Measurements from ENCODE around the gene BABAM2. TPM values are rescaled to one million over a fixed set of nuclear protein-coding genes. Genes with fewer than 3 reads are reported as not detected.
"Not testable (repeated sequence)": the region's sequence is repeated elsewhere in the genome, so short reads cannot be mapped to it uniquely, and the experiment has no call there.

The BABAM2 gene
- total RNA-seq, 1 experiment from 2014 or later = 37.2 TPM

GRCh38 chr2:28360058-28360717 lies 469.7 kb downstream of the BABAM2 start:
- no peak for DNase-seq (ENCODE audit: low read depth)

- DNase-seq (ENCODE audit: low read depth) = peak; percentile 80
These were observed 470.3 kb downstream of the BABAM2 start for GRCh38 chr2:28360718-28361293.

- no peak for DNase-seq (ENCODE audit: low read depth)
These were observed 471.6 kb downstream of the BABAM2 start for GRCh38 chr2:28361991-28362710.

- DNase-seq (ENCODE audit: low read depth) = no peak
These were observed 472.5 kb downstream of the BABAM2 start for GRCh38 chr2:28362991-28363521.

DNA sequence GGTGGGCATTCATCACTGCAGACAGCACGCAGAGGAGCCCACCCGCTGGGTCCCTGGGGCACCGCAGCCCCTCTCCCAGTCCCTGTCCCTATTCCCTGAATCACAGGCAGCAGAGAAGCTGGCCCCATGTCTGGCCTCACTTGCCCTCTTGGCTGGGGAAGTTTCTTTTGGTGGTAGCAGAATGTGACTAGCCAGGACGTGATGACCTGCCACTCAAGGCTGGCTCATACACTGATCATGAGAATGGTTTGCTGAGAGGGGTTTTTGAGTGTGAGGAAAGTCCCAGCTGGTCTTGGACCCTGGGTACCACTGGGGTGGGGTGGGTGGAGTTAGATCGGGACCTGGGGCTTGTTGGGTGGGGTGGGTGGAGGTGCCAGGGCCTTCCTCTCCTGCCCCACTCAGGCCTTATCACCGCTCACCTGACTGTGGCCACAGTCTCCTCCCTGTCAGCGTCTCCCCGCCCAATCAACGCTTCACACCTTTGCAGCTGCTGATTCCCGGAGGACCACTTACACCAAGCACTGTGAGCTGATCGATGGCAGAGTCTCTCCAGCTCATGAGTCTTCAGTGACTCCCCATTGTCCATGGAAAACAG lies 473.3 kb downstream of the BABAM2 start:
- no peak for DNase-seq (ENCODE audit: low read depth)

GRCh38 chr2:28364610-28365009 lies 474.1 kb downstream of the BABAM2 start:
- DNase-seq (ENCODE audit: low read depth) = no peak

GRCh38 chr2:28365158-28365557 lies 474.6 kb downstream of the BABAM2 start:
- no peak for DNase-seq (ENCODE audit: low read depth)

DNA sequence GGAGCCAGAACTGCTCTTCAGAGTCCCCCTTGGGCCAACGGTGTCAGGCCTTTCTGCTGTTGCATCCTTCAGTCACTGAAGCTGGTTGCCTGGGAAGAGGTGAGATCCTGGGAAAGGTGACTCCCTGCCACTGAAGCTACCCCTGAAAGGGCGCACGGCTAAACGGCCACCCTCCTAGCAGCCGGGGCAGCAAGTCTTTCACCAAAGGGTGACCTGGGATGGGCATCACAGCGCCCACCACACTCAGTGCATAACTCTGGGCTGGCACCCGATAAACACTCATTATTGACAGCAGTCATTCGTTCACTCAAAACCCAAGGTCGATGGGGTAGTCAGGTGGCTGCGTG lies 475.6 kb downstream of the BABAM2 start:
- no peak for DNase-seq (ENCODE audit: low read depth)

DNA sequence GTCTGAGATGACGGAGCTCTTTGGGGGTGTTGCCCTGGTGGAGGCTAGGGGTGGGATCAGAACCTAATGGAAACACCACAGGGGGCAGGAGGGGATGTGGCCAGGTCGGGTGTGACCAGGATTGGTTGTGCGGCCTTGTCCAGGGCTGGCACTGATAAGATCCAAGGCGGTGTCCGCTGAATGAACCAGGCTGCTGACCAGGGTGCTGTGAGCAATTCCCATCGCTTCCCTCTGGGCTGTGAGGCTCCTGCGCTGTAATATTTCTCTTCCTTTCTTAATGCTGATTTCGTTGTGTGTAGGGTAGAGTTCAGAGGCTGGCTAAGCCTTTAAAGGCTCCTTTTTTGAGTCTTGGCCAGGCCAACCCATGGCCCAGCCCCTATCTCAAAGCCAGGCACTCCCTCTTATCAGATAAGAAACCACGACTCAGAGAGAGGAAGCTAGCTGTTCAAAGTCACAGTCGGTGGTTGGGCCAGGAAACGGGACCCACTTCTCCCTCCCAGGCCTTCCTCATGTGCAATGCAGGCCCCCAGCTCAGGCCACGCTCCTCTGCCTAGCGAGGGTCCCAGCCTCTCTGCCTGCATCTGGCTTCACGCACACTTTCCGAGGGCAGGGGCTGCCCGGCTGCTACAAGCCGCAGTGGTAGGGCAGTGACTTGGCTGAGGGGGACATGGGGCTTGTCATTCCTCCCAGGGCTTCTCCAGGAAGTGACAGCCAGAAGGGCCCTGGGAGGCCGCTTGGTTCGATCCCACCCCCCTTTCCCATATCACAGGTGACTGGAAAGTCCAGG lies 476.2 kb downstream of the BABAM2 start:
- DNase-seq (ENCODE audit: low read depth) = peak; percentile 76

GRCh38 chr2:28367667-28368356 lies 477.3 kb downstream of the BABAM2 start:
- DNase-seq (ENCODE audit: low read depth) = no peak

DNA sequence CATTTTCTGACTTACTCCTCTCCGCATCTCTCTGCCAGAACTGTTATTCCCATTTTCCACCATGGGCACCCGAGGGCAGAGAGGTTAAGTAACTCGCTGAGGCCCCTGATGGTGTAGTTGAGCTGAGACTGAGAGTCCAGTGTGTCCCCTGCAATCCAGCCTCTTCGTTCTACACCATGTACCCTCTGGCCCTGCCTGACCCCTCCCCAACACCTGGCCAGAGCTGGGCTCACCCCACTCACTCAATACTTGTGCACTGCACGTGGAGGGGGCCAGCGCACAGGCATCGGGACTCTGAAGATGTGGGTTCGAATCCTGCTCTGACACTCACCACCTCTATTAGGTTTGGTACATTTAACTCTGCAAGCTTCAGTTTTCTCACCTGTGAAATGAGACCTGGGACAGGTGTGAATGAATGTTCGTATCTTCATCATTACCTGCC lies 477.8 kb downstream of the BABAM2 start:
- no peak for DNase-seq (ENCODE audit: low read depth)

- no peak for DNase-seq (ENCODE audit: low read depth)
These were observed 478.8 kb downstream of the BABAM2 start for GRCh38 chr2:28369358-28369757.

- DNase-seq (ENCODE audit: low read depth) = no peak
These were observed 479.8 kb downstream of the BABAM2 start for GRCh38 chr2:28370354-28370753.

DNA sequence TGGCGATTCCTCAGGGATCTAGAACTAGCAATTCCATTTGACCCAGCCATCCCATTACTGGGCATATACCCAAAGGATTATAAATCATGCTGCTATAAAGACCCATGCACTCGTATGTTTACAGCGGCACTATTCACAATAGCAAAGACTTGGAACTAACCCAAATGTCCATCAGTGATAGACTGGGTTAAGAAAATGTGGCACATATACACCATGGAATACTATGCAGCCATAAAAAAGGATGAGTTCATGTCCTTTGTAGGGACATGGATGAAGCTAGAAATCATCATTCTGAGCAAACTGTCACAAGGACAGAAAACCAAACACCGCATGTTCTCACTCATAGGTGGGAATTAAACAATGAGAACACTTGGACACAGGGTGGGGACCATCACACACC lies 481.2 kb downstream of the BABAM2 start:
- not testable (repeated sequence) for DNase-seq (ENCODE audit: low read depth)

DNA sequence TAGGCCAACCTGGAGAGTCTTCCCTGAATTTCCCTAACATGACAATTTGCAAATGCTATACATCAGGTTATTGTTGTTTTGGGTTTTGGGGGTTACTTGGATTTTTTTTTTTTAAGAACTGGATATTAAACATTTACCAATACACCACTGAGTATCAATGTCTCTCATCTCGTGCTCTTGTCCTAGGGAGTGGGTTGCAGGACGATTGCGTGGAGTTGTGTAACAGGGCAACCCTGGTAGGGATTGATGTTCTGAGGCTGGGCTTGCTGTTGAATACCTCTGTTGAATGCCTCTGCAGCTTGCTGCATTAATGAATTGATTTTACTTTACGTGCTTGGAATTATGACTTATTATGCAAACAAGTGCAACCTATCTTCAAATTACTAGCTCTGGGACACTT lies 483.3 kb downstream of the BABAM2 start:
- DNase-seq (ENCODE audit: low read depth) = no peak

GRCh38 chr2:28374331-28374730 lies 483.8 kb downstream of the BABAM2 start:
- no peak for DNase-seq (ENCODE audit: low read depth)

DNA sequence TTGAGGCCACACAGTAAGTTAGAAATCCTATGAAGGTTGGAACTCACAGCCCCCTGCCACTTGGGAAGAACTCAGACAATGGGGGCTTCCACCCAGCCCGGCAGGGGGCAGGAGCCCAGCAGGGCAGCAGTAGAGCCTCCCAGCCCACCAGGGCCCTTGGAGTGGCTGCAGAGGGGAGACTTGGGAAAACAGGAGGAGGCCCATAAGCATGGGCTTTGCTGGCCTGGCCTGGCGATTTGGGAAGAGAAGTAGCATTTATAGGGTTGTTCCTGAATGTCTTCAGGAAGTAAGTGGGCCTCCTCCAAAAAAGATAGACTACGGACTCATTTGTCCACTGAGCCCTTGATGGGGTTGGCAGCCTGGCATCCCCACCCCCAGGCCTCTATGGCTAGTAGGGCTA lies 484.7 kb downstream of the BABAM2 start:
- DNase-seq (ENCODE audit: low read depth) = no peak

GRCh38 chr2:28375742-28376631 lies 485.5 kb downstream of the BABAM2 start:
- no peak for DNase-seq (ENCODE audit: low read depth)

DNA sequence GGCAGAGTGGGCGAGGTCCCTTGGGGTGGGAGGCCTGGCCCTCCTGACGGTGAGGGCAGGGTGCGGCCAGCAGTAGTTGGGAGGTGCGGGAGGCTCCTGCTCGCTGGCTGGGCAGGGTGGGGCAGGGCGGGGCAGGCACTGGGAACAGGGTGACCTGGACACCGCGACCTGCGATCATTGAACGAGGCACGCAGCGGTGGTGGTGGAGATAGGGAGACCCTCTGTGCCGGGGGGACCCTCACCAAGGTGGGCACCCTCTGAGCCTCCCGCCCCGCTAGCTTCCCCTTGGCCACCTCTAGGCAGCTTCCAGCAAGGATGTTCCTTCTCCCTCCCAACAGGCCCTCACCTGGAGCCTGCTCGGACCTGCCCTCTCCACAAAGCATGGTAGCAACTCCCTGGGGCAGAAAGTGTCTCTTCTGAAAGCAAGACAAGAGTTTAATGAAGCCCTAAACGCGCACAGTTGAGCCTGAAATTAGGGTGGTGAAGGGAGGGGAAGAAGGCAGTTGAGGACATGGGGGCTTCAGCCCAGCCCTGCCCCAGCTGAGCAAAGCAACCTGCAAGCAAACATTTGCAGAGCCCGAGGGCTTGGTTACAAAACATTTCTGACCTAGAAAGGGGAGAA lies 486.8 kb downstream of the BABAM2 start:
- DNase-seq (ENCODE audit: low read depth) = no peak
